ENCODE data around the gene ADAMTSL4.
A peak's percentile ranks its signal among the peaks of the same experiment; 100 is the strongest.
"Not testable (repeated sequence)": the region's sequence is repeated elsewhere in the genome, so short reads cannot be mapped to it uniquely, and the experiment has no call there.

Gene ADAMTSL4

GRCh38 chr1:150567717-150568593 lies 18.7 kb downstream of the ADAMTSL4 start:
- peak; percentile 96 for DNase-seq

- DNase-seq: no peak
Observed at GRCh38 chr1:150568594-150568966, 19.4 kb downstream of the ADAMTSL4 start.

- no peak for DNase-seq
Observed at GRCh38 chr1:150572918-150573647, 23.9 kb downstream of the ADAMTSL4 start.

- DNase-seq: not testable (repeated sequence)
Observed at GRCh38 chr1:150573648-150574071, 24.5 kb downstream of the ADAMTSL4 start.

- no peak for DNase-seq
Observed at GRCh38 chr1:150574260-150575071, 25.3 kb downstream of the ADAMTSL4 start.

- no peak for DNase-seq
Observed at GRCh38 chr1:150575072-150575489, 25.9 kb downstream of the ADAMTSL4 start.

- no peak for DNase-seq
Observed at GRCh38 chr1:150575518-150576366, 26.5 kb downstream of the ADAMTSL4 start.

GRCh38 chr1:150576367-150576711 lies 27.1 kb downstream of the ADAMTSL4 start:
- DNase-seq: no peak

- DNase-seq: no peak
Observed at GRCh38 chr1:150576794-150577556, 27.8 kb downstream of the ADAMTSL4 start.

GRCh38 chr1:150577557-150578271 lies 28.5 kb downstream of the ADAMTSL4 start:
- DNase-seq: no peak

- peak; percentile 96 for DNase-seq
Observed at GRCh38 chr1:150578272-150579109, 29.3 kb downstream of the ADAMTSL4 start.

GRCh38 chr1:150579110-150579944 lies 30.1 kb downstream of the ADAMTSL4 start, which contains the start of gene MCL1:
TSS of gene MCL1 (minus strand) at chr1:150579610. CDS start at chr1:150579530, 80 bp downstream.
- DNase-seq: peak; percentile 98

GRCh38 chr1:150579945-150580642 lies 30.9 kb downstream of the ADAMTSL4 start:
- no peak for DNase-seq

- not testable (repeated sequence) for DNase-seq
Observed at GRCh38 chr1:150580966-150581365, 31.8 kb downstream of the ADAMTSL4 start.

- not testable (repeated sequence) for DNase-seq
Observed at GRCh38 chr1:150581437-150581836, 32.2 kb downstream of the ADAMTSL4 start.

- DNase-seq: not testable (repeated sequence)
Observed at GRCh38 chr1:150581962-150582361, 32.8 kb downstream of the ADAMTSL4 start.

- peak; percentile 57 for DNase-seq
Observed at GRCh38 chr1:150582371-150582770, 33.2 kb downstream of the ADAMTSL4 start.
